OCI-LY7 (cell line): ENCODE data around the gene RAD50.

Source experiments
- EZH2phosphoT487 ChIP-seq: fragments of 200-600 bp; sonication (generic); IDR thresholded peaks from 2 replicates; pipeline ENCODE4 v1.6.1; 2018; ENCODE audit warnings: low read depth, borderline replicate concordance, mild to moderate bottlenecking, mixed run types, antibody characterized with exemption, low read length, moderate library complexity, mixed read lengths
- TF ChIP-seq, protein P1 (sequence below): fragments of 200-600 bp; sonication (generic); conservative IDR thresholded peaks from 2 replicates; pipeline ENCODE4 v1.5.1; 2014; ENCODE audit warnings: mild to moderate bottlenecking, antibody characterized with exemption, low read length, moderate library complexity, mixed read lengths

GRCh38 chr5:132543472-132544201 lies 13.1 kb upstream of the RAD50 start, which contains the start of gene IL5:
- TF ChIP-seq, protein P1, sequence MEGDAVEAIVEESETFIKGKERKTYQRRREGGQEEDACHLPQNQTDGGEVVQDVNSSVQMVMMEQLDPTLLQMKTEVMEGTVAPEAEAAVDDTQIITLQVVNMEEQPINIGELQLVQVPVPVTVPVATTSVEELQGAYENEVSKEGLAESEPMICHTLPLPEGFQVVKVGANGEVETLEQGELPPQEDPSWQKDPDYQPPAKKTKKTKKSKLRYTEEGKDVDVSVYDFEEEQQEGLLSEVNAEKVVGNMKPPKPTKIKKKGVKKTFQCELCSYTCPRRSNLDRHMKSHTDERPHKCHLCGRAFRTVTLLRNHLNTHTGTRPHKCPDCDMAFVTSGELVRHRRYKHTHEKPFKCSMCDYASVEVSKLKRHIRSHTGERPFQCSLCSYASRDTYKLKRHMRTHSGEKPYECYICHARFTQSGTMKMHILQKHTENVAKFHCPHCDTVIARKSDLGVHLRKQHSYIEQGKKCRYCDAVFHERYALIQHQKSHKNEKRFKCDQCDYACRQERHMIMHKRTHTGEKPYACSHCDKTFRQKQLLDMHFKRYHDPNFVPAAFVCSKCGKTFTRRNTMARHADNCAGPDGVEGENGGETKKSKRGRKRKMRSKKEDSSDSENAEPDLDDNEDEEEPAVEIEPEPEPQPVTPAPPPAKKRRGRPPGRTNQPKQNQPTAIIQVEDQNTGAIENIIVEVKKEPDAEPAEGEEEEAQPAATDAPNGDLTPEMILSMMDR = no peak
- no peak for TF ChIP-seq EZH2phosphoT487
